ENCODE data around the gene KIAA1614.

The KIAA1614 gene

GRCh38 chr1:180884588-180885300, 28.0 kb upstream of the KIAA1614 start:
- H3K36me3 ChIP-seq (ENCODE audit: insufficient read depth, low read length): peaks cover 9% of the 10 kb centered on the region
- no peak overlapping the region for H3K4me2 ChIP-seq (ENCODE audit: insufficient read depth, low read length)
- no peak overlapping the region for H3K27ac ChIP-seq (ENCODE audit: low read length)
- H3K4me1 ChIP-seq (ENCODE audit: insufficient read depth, low read length): no peaks in the 10 kb centered on the region
- H3K4me3 ChIP-seq (ENCODE audit: low read depth in 1 of 2, low read length in 2 of 2): no peak overlapping the region
- H4K20me1 ChIP-seq (ENCODE audit: insufficient read depth, low read length): no peaks in the 10 kb centered on the region
- TF ChIP-seq EZH2 (IDR thresholded peaks at IDR 0.05; ENCODE audit: borderline replicate concordance, low read depth, low read length, severe bottlenecking) (no peak), CTCF (IDR thresholded peaks at IDR 0.05; ENCODE audit: borderline replicate concordance, extremely low read depth, low read length, poor library complexity, severe bottlenecking) (no peak)
- no peaks in the 10 kb centered on the region for H3K27me3 ChIP-seq (ENCODE audit: insufficient read depth, low read length, poor library complexity)
- DNase-seq (no peak), ATAC-seq (ENCODE audit: insufficient read depth, low read depth) (no peak)
- H3K9ac ChIP-seq (ENCODE audit: low read depth, low read length): no peak overlapping the region
- H3K9me3 ChIP-seq (ENCODE audit: insufficient read depth, low read length, severe bottlenecking): no peaks in the 10 kb centered on the region
- H3K79me2 ChIP-seq (ENCODE audit: insufficient read depth, low read length): no peaks in the 10 kb centered on the region
- no peak overlapping the region for H2AFZ ChIP-seq (ENCODE audit: low read depth, low read length)

GRCh38 chr1:180886338-180886737, 26.4 kb upstream of the KIAA1614 start:
- Histone ChIP-seq H2AFZ (ENCODE audit: low read depth, low read length) (no peak overlapping the region), H3K27ac (ENCODE audit: low read length) (no peak overlapping the region), H3K36me3 (ENCODE audit: insufficient read depth, low read length) (peaks cover 3% of the 10 kb centered on the region; the same call in 1 of the 2 replicates), H3K79me2 (ENCODE audit: insufficient read depth, low read length) (no peaks in the 10 kb centered on the region), H3K4me1 (ENCODE audit: insufficient read depth, low read length) (no peaks in the 10 kb centered on the region), H4K20me1 (ENCODE audit: insufficient read depth, low read length) (no peaks in the 10 kb centered on the region), H3K27me3 (ENCODE audit: insufficient read depth, low read length, poor library complexity) (no peaks in the 10 kb centered on the region), H3K4me3 (ENCODE audit: low read depth in 1 of 2, low read length in 2 of 2) (no peak overlapping the region), H3K4me2 (ENCODE audit: insufficient read depth, low read length) (no peak overlapping the region), H3K9me3 (ENCODE audit: insufficient read depth, low read length, severe bottlenecking) (no peaks in the 10 kb centered on the region), H3K9ac (ENCODE audit: low read depth, low read length) (no peak overlapping the region)
- TF ChIP-seq CTCF (IDR thresholded peaks at IDR 0.05; ENCODE audit: borderline replicate concordance, extremely low read depth, low read length, poor library complexity, severe bottlenecking) (no peak), EZH2 (IDR thresholded peaks at IDR 0.05; ENCODE audit: borderline replicate concordance, low read depth, low read length, severe bottlenecking) (no peak)
- ATAC-seq (ENCODE audit: insufficient read depth, low read depth) (no peak), DNase-seq (no peak)

GRCh38 chr1:180887841-180888240, 24.9 kb upstream of the KIAA1614 start:
- no peak overlapping the region for H3K4me3 ChIP-seq (ENCODE audit: low read depth in 1 of 2, low read length in 2 of 2)
- H3K27me3 ChIP-seq (ENCODE audit: insufficient read depth, low read length, poor library complexity): no peaks in the 10 kb centered on the region
- no peak overlapping the region for H3K4me2 ChIP-seq (ENCODE audit: insufficient read depth, low read length)
- H3K9me3 ChIP-seq (ENCODE audit: insufficient read depth, low read length, severe bottlenecking): no peaks in the 10 kb centered on the region
- no peaks in the 10 kb centered on the region for H3K79me2 ChIP-seq (ENCODE audit: insufficient read depth, low read length)
- peaks cover 3% of the 10 kb centered on the region; the same call in 1 of the 2 replicates for H3K36me3 ChIP-seq (ENCODE audit: insufficient read depth, low read length)
- H3K4me1 ChIP-seq (ENCODE audit: insufficient read depth, low read length): no peaks in the 10 kb centered on the region
- ATAC-seq (ENCODE audit: insufficient read depth, low read depth) (no peak), DNase-seq (no peak)
- TF ChIP-seq CTCF (IDR thresholded peaks at IDR 0.05; ENCODE audit: borderline replicate concordance, extremely low read depth, low read length, poor library complexity, severe bottlenecking): no peak
- TF ChIP-seq EZH2 (IDR thresholded peaks at IDR 0.05; ENCODE audit: borderline replicate concordance, low read depth, low read length, severe bottlenecking): no peak
- H3K27ac ChIP-seq (ENCODE audit: low read length): no peak overlapping the region
- no peak overlapping the region for H3K9ac ChIP-seq (ENCODE audit: low read depth, low read length)
- no peaks in the 10 kb centered on the region for H4K20me1 ChIP-seq (ENCODE audit: insufficient read depth, low read length)
- no peak overlapping the region for H2AFZ ChIP-seq (ENCODE audit: low read depth, low read length)
